ENCODE data around the gene RRP8. TPM values are rescaled to one million over a fixed set of nuclear protein-coding genes. Genes with fewer than 3 reads are reported as not detected.

RRP8 gene
- total RNA-seq, 4 donors from 2014 or later = 10.9 to 23.5 (median 15.7) TPM

GRCh38 chr11:6554828-6555706 is 48.3 kb downstream of the RRP8 start:
- intact Hi-C loops (cut with DNase I) = no loop called here
- H3K9me3 ChIP-seq = no peaks in the 10 kb centered on the region
- no peaks in the 10 kb centered on the region for H3K27me3 ChIP-seq
- WGBS, 2 donors = 76 to 87% methylated on average over 5 of the region's 5 CpGs
- no peak overlapping the region for H3K4me3 ChIP-seq
- H3K36me3 ChIP-seq = peaks cover 0 to 6% (median 0%) of the 10 kb centered on the region in 3 donors
- TF ChIP-seq POLR2A (IDR thresholded peaks at IDR 0.05) = no peak
- TF ChIP-seq, protein P1, sequence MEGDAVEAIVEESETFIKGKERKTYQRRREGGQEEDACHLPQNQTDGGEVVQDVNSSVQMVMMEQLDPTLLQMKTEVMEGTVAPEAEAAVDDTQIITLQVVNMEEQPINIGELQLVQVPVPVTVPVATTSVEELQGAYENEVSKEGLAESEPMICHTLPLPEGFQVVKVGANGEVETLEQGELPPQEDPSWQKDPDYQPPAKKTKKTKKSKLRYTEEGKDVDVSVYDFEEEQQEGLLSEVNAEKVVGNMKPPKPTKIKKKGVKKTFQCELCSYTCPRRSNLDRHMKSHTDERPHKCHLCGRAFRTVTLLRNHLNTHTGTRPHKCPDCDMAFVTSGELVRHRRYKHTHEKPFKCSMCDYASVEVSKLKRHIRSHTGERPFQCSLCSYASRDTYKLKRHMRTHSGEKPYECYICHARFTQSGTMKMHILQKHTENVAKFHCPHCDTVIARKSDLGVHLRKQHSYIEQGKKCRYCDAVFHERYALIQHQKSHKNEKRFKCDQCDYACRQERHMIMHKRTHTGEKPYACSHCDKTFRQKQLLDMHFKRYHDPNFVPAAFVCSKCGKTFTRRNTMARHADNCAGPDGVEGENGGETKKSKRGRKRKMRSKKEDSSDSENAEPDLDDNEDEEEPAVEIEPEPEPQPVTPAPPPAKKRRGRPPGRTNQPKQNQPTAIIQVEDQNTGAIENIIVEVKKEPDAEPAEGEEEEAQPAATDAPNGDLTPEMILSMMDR (IDR thresholded peaks at IDR 0.05) = no peak
- no peaks in the 10 kb centered on the region for H3K4me1 ChIP-seq
- no peak for DNase-seq
- H3K27ac ChIP-seq = no peak overlapping the region

GRCh38 chr11:6553634-6554033 is 49.8 kb downstream of the RRP8 start:
- intact Hi-C loops (cut with DNase I) = no loop called here
- H3K9me3 ChIP-seq = no peaks in the 10 kb centered on the region
- TF ChIP-seq, protein P1 (IDR thresholded peaks at IDR 0.05) = no peak
- TF ChIP-seq POLR2A (IDR thresholded peaks at IDR 0.05) = no peak
- H3K4me3 ChIP-seq = no peak overlapping the region
- no peaks in the 10 kb centered on the region for H3K4me1 ChIP-seq
- no peak for DNase-seq
- H3K27me3 ChIP-seq = no peaks in the 10 kb centered on the region
- H3K36me3 ChIP-seq = no peaks in the 10 kb centered on the region
- H3K27ac ChIP-seq = no peak overlapping the region

GRCh38 chr11:6548641-6549040 is 54.8 kb downstream of the RRP8 start:
- intact Hi-C loops (cut with DNase I) = no loop called here
- no peak for DNase-seq

DNA sequence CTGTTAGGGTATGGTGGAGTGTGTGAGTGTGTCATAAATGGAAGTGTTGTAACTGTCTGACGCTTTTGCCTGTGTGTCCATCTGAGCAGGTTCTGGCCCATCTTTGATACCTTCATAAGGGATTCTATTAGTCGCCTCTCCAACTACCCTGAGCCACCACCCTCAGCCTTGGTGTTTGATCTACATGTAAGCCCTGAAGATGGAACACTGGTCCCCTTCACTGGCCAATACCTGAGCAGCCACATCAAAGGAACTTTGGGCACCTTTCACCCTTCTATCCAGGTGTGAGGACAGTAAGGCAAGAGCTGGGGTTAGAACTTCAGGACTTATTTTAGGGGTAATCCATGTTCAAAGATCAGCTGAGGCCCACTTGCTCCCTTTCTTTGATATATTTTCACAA is 55.3 kb downstream of the RRP8 start:
- WGBS, 2 donors = 86 to 88% methylated on average over 1 to 2 of the region's 2 CpGs
- no peaks in the 10 kb centered on the region for H3K4me1 ChIP-seq
- intact Hi-C loops (cut with DNase I) = no loop called here
- no peaks in the 10 kb centered on the region for H3K9me3 ChIP-seq
- H3K27me3 ChIP-seq = no peaks in the 10 kb centered on the region
- no peak overlapping the region for H3K27ac ChIP-seq
- no peak overlapping the region for H3K4me3 ChIP-seq
- DNase-seq = no peak
- H3K36me3 ChIP-seq = peaks cover 0 to 41% (median 0%) of the 10 kb centered on the region in 3 donors
- TF ChIP-seq POLR2A (IDR thresholded peaks at IDR 0.05) = no peak
- TF ChIP-seq, protein P1 (IDR thresholded peaks at IDR 0.05) = no peak

More at GRCh38 chr11:6548641-6549040, 54.8 kb downstream of the RRP8 start:
- Histone ChIP-seq H3K27me3 (no peaks in the 10 kb centered on the region), H3K27ac (no peak overlapping the region), H3K4me3 (no peak overlapping the region), H3K4me1 (no peaks in the 10 kb centered on the region), H3K9me3 (no peaks in the 10 kb centered on the region), H3K36me3 (peaks cover 0 to 41% (median 0%) of the 10 kb centered on the region in 3 donors)
- TF ChIP-seq, protein P1 (IDR thresholded peaks at IDR 0.05) = no peak
- TF ChIP-seq POLR2A (IDR thresholded peaks at IDR 0.05) = no peak
- 93 to 95% methylated on average over 2 to 3 of the region's 3 CpGs for WGBS, 2 donors

- Histone ChIP-seq H3K27me3 (no peaks in the 10 kb centered on the region), H3K4me3 (no peak overlapping the region), H3K36me3 (peaks cover 0 to 41% (median 0%) of the 10 kb centered on the region in 3 donors), H3K4me1 (no peaks in the 10 kb centered on the region), H3K27ac (no peak overlapping the region), H3K9me3 (no peaks in the 10 kb centered on the region)
- DNase-seq = no peak
- intact Hi-C loops (cut with DNase I) = no loop called here
- TF ChIP-seq, protein P1 (IDR thresholded peaks at IDR 0.05) = no peak
- TF ChIP-seq POLR2A (IDR thresholded peaks at IDR 0.05) = no peak
- 100% methylated on average over 3 of the region's 6 CpGs; no CpG with 5 or more reads in 1 of the 2 donors for WGBS, 2 donors
These were observed 56.2 kb downstream of the RRP8 start for GRCh38 chr11:6547177-6547576.
